NCI-H2171 (cell line): ENCODE data around the gene HNF4A.
"Not testable (repeated sequence)": the region's sequence is repeated elsewhere in the genome, so short reads cannot be mapped to it uniquely, and the experiment has no call there.

Experiments used
- DNase-seq: peaks from one replicate; lab custom pipeline; 2025; lab: John Stamatoyannopoulos, UW

HNF4A gene

GRCh38 chr20:44470327-44470726 is 114.8 kb downstream of the HNF4A start:
- DNase-seq, result no peak

GRCh38 chr20:44471481-44471882 is 116.0 kb downstream of the HNF4A start:
- no peak for DNase-seq

GRCh38 chr20:44472283-44472682 is 116.8 kb downstream of the HNF4A start:
- not testable (repeated sequence) for DNase-seq

- no peak for DNase-seq
These were observed 119.8 kb downstream of the HNF4A start for GRCh38 chr20:44475372-44475693.

- peak; percentile 96 for DNase-seq
These were observed 120.4 kb downstream of the HNF4A start, which contains the start of gene TTPAL for GRCh38 chr20:44475694-44476560. TTPAL (plus strand) TSS chr20:44475874; CDS start chr20:44480000, 4,126 bp downstream.

GRCh38 chr20:44477151-44477550 is 121.7 kb downstream of the HNF4A start:
- no peak for DNase-seq

- no peak for DNase-seq
These were observed 122.7 kb downstream of the HNF4A start for GRCh38 chr20:44478206-44478605.

GRCh38 chr20:44479643-44480042 is 124.1 kb downstream of the HNF4A start:
- no peak for DNase-seq

- no peak for DNase-seq
These were observed 124.6 kb downstream of the HNF4A start for GRCh38 chr20:44480097-44480496.

GRCh38 chr20:44481719-44482416 is 126.4 kb downstream of the HNF4A start:
- peak; percentile 55 for DNase-seq

GRCh38 chr20:44483112-44483511 is 127.6 kb downstream of the HNF4A start:
- DNase-seq, result no peak
